Measurements from ENCODE around the gene NR1D1.

NR1D1 gene

DNA sequence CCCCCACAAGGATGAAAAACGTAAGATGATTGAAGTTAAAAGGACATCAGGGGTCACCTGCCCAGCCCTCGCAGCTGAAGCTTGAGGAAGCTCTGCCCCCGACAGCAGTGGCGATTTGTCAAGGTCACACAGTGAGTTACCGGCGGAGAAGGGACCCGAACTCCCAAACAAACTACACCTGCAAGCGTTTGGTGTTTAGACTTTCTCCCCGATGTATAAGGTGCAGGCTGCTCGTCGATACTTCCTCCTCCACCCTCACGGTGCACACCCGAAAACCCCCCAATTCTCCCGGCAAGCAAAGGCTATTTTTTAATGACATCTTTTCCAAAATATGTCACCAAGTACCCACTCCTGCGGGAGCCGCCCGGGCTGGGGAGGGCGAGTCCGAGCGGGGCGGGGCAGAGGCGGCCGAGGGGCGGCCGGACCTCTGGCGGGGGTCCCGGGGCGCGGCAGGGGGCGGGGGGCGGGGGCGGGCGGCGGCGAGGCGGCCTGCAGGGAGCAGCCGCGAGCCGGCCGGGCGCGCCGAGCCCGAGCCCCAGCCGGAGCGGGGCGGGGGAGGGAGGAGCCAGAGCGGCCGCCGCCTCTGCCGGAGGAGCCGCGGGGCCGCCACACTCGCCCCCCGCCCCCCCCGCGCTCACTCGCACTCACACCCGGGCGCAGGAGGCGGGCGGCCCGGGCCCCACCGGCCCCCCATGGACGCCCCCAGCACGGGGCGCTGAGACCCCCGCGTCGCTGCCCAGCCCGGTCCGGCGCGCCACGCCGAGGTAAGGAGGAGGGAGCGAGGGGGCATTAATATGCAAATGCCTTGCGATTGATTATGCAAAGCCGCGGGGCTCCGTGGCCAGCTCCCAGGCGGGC is 37.8 kb downstream of the NR1D1 start, which contains the start of gene THRA:
TSS of gene THRA (plus strand) at position 637 of the 858 bp plus-strand sequence. CDS start 11,524 bp downstream, outside the sequence.
- peak; percentile 44 to 58 for DNase-seq (ENCODE audit: low read depth in 2 of 2)

DNA sequence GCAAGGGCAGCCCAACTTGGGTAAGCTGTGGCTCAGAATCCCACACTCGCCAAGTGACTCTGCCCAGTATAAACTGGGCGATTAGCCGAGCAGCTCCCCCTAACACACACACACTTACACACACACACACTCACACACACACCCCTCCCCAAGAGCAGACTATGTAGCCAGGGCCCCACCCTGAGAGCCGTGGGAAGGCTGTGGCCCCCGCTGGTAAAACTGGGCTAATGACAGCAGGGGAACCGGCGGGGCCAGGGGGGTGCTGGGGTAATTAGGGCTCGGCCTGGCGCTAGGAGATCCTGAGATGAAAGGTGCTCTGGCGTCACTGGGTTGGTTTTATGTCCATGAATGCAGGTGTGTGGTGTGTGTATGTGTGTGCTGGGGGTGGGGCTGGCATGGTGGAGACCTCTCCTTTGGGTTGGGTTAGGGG is 38.8 kb downstream of the NR1D1 start:
- no peak for DNase-seq (ENCODE audit: low read depth in 2 of 2)

DNA sequence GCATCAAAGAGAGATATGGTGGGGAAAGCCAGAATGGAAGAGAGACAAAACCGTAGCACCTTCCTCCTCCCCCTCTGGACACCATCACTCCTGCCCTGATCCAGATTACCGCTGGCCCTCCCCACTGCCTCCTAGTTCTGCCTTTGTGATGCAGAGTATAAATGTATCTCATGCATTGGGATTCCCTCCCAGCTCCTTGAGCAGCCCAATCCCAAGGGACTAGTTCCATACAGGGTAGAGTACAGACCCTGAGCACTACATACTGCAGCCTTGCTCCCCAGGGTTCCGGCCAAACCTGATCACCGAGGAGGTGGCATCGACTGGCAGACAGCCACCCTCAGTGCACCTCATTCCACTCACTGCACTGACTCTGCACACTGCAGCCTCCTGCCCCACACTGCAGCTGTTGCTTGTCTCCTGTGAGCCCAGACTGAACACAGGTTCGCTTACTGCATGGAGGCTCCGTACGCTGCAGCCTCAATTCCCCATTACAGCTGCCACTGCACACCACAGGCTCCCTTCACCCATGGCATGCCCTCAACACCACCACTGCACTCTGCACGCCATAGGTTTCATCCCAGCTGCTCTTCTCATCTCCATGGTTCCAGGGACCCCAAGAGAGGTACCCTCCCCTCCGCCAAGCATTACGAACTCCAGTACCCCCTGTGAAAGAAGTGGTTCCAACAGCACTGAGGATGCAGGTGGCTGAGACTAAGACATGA is 39.3 kb downstream of the NR1D1 start:
- DNase-seq (ENCODE audit: low read depth in 2 of 2), result no peak

DNA sequence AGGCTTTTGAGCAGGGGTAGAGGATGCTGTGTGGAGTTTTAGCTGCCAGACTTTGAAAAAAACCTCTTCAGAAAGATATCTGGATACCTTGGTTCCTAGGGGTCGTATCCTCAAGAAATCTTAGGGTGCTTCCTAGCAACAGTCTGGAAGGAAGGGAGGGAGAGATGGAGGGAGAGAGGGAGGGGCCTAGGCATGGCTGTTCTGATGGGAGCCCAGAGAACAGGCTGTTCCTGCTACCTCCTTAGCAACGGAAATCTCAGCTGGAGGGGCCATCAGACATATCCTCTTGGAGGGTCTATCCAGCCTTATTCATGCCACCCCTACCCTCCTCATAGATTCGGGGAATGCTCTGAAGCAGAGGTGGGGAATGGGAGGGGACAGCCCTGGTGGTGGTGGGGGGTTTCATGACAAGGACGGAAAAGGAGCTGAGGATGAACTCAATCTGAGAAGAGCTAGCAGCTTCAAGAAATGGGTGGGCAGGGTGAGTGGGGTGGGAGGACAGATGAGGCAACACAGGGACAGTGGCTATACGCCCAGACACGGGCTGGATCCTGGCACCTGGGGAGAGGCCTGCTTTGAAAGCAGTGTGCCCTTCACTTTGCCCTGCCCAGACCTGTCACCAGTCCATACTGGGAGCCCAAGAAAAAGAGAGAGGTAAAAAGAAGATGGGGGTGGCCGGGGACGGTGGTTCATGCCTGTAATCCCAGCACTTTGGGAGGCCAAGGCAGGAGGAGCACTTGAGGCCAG is 40.5 kb downstream of the NR1D1 start:
- no peak for DNase-seq (ENCODE audit: low read depth in 2 of 2)

DNA sequence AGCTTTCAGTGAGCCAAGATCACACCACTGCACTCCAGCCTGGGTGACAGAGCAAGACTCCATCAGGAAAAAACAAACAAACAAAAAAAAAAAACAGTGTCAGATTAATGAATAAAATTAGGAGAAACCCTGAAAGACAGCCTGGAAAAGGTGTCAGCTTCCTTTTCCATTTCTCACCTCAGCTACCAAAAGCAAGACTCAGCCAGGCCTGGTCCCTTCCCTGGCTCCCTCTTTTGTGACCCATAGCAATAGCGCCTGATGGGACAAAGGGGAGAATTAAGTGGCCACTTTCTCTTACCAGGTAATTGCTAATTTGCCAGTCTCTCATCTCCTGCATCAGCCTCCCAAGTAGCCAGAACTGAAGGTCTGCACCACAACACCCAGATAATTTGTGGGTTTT is 41.5 kb downstream of the NR1D1 start:
- no peak for DNase-seq (ENCODE audit: low read depth in 2 of 2)

DNA sequence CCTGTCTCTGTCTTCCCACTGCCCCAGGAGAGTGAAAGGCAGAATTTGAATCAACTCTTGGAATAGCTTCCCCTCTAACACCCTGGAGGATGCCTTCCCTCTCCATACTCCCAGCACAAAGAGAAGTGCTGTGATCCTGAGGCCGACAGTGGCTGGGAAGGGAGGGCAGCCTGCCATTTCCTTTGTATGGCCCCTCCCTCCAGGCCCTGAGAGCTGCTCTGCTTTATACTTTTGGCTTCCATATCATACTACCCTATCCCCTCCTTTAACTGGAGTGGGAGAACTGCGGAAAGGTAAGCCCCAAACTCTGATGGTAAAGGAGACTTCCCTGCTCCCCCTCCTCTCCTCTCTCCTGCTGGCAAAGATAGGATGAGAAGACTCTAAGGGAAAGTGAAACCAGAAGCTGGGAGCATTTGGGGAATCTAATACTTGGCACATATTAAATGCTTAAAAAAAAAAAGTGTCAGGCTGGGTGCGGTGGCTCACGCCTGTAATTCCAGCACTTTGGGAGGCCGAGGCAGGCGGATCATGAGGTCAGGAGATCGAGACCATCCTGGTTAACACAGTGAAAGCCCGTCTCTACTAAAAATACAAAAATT is 42.1 kb downstream of the NR1D1 start:
- no peak for DNase-seq (ENCODE audit: low read depth in 2 of 2)

DNA sequence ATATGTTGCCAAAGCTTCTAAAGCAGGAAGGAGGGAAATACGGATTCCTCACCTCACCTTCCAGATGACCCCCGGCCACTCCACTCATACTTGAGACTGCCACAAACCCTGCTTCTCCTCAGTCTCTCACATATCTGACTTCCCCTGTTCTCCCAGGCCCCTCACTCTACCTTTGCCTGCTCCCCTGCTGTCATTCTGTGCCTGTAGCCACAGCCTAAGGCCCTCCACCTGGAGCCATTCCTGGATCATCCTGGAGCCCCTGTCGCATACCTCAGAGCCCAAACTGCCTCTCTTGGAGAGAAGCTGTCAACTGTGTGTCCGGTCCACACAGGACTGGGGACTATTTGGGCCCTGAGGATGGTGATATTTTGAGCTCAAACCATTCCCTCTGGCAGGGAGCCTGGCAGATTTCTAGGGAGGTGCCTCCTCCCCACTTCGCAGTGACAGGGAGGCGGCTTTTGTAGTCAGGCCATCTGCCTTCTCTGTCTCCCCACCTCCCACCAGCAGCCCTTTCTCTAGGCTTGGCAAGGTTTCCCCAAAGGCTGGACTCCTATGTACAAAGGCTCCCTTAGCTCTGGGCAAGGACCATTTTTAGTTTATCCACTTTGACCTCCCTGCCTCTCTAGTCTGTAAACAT is 43.9 kb downstream of the NR1D1 start:
- DNase-seq (ENCODE audit: low read depth in 2 of 2), result no peak
